Peyer's patch (tissue), 4 donors: Measurements from ENCODE around the gene PAK1IP1.

Source experiments
- CTCF ChIP-seq, 6 experiments: fragments of 450-650 bp in 4 of 6; fragments of 200-600 bp in 2 of 6; sonication (generic) in 1 of 6; IDR thresholded peaks; one replicate each; pipeline ENCODE4 v1.5.1; 2017 to 2019; ENCODE audit warnings: antibody characterized with exemption in 6 of 6, mild to moderate bottlenecking in 3 of 6, moderate library complexity in 1 of 6
- POLR2A ChIP-seq, 2 donors: fragments of 450-650 bp; IDR thresholded peaks; one replicate each; pipeline ENCODE4 v1.5.1; 2017; ENCODE audit warnings: antibody characterized with exemption in 2 of 2, mild to moderate bottlenecking in 2 of 2, moderate library complexity in 2 of 2

GRCh38 chr6:10678456-10678855 is 16.3 kb upstream of the PAK1IP1 start:
- TF ChIP-seq CTCF (IDR thresholded peaks at IDR 0.05) (no peak), POLR2A (IDR thresholded peaks at IDR 0.05) (no peak)
